HG03135 (cell line): Measurements from ENCODE around the gene SMARCC1.
"Not testable (repeated sequence)": the region's sequence is repeated elsewhere in the genome, so short reads cannot be mapped to it uniquely, and the experiment has no call there.

Experiments
- ATAC-seq: cut with Tn5 transposase; IDR thresholded peaks from one replicate; pipeline ENCODE4 v1.9.1; 2021; ENCODE audit warnings: mild to moderate bottlenecking, moderate library complexity; ENCODE audit not compliant: unreplicated experiment

SMARCC1 gene

DNA sequence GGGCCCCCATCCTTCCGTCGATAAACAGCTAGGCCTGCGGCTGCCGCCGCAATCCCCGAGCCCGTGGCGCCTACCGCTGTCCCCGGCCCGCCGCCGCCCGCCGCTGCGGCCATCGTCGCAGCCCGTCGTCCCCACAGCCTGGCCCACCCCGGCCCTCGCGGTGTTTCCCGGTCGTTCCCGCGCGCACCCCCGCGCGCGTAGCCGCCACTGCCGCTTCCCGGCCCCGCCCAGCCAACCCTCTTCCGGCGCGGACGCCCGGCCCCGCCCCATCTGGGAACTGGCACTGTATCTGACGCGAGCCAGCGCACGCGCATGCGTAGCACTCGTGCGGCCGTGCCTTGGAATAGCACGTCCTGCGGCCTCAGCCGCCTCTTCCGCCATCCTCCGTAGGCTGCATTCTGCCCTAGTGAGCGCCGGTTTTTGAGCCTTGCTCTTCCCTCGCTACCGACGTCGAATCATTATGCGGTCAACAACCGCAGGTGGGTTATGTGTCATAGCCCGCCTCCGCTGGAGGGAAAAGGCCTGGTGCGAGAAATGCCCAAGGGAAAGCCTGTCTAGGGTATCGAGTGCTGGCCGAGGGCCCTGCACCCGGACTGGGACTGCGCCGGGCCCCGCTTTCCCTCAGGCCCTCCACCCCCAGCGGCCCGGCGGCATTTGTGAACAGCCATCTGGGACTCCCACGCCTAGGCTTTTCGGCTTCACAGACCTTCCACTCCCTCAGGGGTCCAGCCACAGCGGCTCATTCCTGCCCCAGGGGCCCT is at the start of gene SMARCC1:
Gene SMARCC1 (minus strand): TSS at position 209 of the 761 bp plus-strand sequence. CDS start 96 bp downstream, at position 113.
- ATAC-seq: peak; percentile 79

DNA sequence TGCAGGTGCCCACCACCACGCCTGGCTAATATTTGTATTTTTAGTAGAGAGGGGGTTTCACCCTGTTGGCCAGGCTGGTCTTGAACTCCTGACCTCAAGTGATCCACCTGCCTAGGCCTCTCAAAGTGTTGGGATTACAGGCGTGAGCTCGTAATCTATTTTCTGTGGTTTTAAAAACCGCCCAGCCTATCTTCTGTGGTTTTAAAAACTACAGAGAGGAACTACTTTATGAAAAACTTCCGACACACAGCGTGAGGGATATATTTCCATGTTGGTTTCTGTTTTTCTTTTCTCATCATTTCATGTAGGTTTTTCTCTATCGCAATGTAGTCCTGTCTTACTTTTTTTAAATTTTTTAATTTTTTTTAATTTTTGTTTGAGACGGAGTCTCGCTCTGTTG is 47.8 kb upstream of the SMARCC1 start:
- ATAC-seq: not testable (repeated sequence)

DNA sequence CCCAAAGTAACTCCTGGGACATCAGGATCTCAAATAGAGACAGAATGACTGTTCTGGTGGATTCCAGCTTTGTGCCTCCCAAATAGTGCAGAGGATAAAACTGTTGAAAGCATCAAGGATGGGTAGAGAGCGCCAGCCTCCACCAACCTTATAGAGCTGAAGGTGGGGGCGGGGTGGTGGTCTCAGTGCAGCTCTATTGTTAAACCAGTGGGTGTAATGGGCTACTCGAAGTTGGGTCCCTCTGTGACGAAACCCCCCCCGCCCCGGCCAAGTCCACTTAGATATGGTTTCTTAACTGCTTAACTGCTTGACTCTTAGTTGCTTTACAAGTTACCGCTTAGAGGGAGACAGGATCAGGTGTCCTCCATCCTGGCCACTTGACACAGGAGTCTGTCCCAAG is 43.9 kb upstream of the SMARCC1 start:
- no peak for ATAC-seq

DNA sequence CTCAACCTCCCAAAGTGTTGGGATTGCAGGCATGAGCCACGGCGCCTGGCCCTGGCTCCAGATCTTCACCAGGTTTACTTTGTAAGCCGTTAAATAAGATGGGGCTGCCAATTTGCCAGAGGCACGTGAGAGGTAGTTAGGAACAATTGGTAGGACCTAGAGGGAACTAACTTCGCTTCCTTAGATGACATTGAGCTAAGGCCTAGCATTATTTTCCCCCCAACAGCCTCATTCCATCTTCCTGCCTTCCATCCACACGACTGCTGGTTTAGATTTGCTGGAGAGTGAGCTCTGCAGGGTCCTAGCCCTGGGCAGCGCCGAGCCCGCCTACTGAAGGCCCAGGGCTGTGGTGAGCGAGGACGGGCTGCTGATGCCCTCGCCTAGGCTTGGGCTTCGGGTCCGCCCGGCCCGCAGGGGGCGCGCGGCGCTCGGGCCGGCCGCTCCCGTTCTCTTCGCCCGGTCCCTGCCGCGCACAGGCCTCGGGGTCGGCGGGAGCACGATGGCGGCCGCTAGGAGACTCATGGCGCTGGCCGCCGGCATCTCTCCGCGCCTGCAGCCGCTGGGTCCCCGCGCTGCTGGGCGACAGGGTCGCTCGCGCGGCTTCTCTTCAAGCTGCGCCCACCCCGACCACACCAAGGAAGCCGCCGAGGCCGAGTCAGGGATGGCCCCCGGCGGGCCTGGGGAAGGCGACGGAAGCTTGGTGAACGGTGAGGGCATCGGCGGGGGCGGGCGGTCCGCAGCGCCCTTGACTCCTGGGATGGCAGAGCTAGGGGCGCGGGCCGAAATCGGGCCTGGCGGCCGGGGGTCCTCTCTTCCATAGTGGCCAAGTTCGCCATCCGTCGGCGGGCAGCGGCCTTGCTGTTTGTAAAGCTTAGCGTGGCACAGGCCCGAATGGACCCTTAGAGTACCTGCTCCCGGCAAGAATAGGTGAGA is 43.1 kb upstream of the SMARCC1 start:
- ATAC-seq: peak; percentile 88

DNA sequence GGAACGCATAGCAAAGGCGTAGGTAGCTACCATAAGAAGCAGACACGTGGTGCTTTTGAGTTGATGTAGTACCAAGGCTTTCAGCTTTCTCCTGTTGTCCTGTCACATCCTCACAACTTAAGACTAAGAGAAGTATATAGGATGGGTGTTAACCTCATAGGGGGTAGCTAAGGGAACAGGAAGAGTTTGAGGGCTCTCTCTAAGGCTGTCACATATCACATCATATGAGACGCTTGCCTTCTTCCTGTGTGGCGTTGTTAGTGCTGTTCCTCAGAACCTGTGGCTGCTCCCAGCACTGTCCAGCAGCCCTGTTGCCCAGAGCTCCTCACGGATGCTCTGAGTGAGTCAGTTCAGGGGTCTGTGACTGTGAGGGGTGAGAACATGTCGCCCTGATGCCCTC is 35.9 kb upstream of the SMARCC1 start:
- ATAC-seq: no peak

DNA sequence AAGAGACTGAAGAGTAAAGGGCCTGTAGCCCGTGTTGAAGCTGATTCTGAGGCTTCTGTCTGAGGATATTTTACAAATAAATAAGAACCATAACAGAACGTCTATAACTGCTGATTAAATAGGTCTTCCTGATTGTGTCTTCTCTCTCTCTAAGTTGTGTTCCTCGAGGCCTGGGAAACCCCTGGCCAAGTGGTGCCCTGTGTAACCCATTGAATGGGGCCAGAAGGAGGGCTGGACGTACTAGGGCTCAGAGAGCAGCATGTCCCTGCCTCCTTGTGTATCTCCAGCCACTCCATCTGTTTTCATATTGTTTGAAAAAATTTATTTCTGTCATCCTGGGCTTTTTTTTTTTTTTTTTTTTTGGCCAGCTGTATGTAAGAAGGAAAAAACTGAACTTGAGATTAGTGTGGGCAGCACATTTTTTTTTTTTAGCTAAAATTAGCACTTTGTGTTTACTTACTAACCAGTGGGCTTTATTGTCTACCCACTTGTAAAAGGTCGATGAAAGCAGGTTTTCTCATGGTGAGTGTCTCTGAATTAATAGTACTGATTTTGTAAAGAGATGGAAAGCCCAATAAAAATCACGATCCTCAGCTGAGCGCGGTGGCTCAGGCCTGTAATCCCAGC is 32.0 kb upstream of the SMARCC1 start:
- ATAC-seq: no peak

DNA sequence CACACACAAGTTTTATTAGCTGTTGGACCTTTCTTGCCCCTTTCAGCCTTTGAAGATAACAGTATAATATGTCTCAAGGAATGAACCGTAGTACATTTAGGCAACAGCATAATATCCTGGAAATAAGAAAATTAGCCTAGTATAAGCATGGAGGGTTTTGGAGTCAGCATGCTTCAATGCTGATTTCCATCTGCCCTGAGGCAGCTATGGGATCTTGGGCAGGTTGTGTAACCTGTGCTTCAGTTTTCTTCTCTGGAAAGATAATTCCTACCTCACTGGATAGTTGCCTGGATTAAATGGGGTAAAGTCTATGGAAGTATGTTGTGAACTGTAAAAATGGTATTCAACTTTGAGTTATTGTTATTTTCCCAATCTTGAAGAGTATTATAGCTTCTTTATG is 22.9 kb upstream of the SMARCC1 start:
- no peak for ATAC-seq

DNA sequence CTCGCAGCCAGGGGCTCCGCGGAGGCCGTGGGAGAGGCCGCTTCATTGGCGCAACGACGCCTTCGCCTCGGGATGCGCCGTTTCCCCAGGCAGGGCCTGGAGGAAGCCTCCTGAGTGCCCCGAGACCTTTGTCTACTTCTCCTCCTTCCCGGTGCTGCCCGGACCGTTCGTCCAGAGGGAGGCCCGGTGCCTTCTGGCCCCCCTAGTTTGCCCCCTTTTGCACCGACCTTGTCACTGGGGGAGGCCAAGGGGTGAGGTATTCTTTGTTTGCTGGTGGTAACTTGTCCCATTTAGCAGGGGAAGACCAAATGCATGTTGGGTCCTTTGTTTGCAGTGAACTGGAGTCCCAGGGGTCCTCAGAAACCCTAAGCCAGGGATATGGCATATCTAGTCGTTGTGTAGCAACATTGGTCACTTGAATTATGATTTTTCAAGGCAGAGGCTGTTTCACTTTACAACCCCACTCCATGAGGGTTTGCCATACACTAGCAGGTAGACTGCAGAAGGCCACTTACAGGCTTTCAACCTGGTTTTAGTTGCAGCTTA is 21.9 kb upstream of the SMARCC1 start:
- ATAC-seq: peak; percentile 8

DNA sequence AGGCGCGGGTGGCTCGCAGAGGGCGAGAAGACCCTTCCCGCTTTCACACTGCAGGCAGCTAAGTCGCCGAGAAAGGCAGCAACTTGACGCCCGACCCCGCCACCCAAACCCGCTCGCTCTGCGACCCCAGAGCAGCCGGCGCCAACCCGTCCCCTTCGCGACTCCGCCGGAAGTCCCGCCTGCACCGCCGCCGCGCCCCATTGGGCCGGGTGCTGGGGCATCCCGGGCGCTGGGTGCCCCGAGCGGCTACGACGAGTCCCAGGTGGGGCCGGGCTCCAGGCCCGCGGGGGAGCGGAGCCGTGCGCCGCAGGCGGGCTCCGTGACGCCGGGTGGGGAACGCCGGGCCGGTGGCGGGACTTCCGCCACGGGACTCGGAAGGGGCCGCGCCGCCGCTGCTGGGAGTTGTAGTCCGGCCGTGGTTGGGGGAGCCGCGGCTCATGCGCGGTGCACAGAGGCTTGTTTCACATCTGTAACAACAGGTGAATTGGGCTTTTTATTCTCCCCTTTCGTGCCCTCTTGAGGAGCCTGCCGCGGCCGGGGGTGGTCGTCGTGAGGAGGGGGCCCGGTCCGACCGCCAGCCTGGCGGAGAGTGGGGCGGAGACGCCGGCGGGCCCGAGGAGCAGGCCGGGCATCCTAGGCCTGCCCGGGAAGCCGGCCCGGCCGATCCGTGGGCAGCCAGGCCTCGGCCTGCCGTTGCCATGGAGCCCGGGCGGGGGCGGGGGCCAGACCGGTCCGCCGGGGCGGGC is 21.2 kb upstream of the SMARCC1 start, which contains the start of gene DHX30:
Gene DHX30 (plus strand): TSS at position 405 of the 746 bp plus-strand sequence. CDS start 7,546 bp downstream, outside the sequence.
- peak; percentile 79 for ATAC-seq

DNA sequence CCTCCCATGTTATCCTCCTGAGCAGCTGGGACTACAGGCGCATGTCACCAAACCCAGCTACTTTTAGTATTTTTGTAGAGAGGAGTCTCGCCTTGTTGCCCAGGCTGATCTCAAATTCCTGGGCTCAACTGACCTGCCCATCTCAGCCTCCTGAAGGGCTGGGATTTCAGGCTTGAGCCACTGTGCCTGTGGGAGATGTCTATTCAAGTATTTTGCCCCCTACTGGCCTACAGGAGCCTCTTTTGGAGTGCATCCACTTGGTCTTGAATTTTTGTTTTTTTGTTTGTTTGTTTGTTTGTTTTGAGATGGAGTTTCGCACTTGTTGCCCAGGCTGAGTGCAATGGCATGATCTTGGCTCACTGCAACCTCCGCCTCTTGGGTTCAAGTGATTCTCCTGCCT is 18.0 kb upstream of the SMARCC1 start:
- ATAC-seq: no peak

DNA sequence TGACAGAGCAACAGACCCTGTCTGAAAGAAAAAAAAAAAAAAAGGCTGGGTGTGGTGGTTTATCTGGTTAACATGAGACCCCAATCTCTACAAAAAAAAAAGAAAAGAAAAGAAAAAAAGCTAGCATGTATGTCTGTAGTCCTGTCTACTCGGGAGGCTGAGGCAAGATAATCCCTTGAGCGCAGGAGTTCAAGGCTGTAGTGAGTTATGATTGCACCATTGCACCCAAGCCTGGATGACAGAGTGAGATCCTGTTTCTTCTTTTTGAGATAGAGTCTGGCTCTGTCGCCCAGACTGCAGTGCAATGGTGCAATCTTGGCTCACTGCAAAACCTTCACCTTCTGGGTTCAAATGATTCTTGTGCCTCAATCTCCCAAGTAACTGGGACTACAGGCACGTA is 12.9 kb upstream of the SMARCC1 start:
- ATAC-seq: no peak

DNA sequence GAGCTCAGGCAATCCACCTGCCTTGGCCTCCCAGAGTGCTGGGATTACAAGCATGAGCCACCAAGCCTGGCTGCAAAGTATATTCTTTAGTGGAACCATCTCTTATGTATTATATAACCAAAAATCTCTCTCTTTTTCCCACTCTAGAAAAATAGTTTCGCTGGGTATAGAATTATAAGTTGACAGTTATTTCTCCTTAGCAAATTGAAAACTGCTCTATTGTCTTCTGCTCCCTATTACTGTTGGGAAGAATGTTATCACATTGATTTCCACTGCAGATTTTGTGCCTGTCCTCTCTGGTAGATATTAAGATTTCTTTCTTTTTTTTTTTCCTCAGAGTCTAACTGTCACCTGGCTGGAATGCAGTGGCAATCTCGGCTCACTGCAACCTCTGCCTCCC is 11.0 kb upstream of the SMARCC1 start:
- no peak for ATAC-seq

DNA sequence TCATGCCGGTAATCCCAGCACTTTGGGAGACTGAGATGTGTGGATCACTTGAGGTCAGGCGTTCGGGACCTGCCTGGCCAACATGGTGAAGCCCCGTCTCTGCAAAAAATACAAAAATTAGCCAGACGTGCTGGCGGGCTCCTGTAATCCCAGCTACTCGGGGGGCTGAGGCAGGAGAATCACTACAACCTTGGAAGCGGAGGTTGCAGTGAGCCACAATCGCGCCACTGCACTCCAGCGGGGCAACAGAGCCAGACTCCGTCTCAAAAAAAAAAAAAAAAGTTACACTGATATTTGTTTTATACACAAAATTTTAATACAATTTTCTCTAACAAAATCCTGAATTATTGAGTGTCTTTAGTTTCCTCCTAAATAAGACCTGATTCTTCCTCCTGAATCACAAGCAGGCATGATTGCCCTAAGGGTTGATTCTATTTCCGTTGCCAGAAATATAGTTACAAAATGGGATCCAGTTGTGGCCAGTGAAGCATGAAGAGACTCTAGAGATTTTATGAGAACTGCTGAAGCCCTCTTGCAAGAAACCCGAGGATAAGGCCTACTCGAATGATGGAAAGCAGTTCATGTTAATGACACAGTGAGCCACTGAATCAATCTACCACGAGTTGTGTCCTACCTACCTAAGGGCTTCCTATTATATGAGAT is 9.6 kb upstream of the SMARCC1 start:
- no peak for ATAC-seq

DNA sequence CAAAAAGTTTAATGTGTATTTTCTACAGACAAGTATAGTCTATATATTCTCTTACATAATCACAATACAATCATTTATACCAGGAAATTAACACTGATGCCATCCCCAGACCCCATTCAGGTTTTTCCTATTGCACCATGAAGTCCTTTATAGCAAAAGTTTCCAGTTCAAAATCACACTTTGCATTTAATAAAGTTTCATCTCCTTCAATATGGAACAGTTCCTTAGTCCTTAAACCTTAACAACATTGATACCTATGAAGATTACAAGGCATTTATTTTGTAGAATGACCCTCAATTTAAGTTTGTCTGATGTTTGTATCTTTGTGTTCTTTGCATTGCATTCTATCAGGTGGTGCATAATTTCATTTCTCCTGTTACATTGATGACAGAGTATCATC is 2.0 kb upstream of the SMARCC1 start:
- no peak for ATAC-seq

DNA sequence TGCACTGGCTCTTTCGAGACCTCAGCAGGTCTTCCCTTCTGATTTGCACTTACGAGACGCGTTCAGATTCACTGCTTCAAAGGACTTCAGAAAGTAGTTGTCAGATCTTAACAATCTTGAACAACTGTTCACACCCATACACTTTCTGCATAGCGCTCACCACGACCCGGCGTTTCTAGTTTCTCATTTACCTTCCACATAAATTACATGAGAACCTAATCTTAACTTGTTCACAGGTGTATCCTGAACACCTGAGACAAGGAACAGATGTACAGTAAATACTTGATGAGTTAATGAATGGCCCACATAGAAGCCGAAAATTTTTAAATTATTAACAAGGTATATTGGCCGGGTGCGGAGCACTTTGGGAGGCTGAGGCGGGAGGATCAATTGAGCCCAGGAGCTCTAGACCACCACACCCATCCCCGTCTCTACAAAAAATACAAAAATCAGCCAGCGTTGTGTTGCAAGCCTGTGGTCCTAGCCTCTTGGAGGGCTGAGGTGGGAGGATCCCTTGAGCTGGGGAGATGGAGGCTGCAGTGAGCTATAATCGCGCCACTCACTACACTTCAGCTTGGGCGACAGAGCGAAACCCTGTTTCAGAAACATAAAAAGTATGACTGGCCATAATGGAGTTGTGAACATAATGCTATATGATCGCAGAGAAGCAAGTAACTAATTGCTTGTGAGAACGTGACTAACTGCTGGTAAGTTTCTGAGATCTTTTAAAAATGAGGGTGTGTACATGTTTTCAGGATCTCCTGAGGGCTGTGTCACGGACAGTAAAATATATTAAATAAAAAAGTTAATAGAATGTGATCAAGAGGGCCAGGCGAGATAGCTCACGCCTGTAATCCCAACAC is 984 bp upstream of the SMARCC1 start:
- peak; percentile 0 for ATAC-seq

DNA sequence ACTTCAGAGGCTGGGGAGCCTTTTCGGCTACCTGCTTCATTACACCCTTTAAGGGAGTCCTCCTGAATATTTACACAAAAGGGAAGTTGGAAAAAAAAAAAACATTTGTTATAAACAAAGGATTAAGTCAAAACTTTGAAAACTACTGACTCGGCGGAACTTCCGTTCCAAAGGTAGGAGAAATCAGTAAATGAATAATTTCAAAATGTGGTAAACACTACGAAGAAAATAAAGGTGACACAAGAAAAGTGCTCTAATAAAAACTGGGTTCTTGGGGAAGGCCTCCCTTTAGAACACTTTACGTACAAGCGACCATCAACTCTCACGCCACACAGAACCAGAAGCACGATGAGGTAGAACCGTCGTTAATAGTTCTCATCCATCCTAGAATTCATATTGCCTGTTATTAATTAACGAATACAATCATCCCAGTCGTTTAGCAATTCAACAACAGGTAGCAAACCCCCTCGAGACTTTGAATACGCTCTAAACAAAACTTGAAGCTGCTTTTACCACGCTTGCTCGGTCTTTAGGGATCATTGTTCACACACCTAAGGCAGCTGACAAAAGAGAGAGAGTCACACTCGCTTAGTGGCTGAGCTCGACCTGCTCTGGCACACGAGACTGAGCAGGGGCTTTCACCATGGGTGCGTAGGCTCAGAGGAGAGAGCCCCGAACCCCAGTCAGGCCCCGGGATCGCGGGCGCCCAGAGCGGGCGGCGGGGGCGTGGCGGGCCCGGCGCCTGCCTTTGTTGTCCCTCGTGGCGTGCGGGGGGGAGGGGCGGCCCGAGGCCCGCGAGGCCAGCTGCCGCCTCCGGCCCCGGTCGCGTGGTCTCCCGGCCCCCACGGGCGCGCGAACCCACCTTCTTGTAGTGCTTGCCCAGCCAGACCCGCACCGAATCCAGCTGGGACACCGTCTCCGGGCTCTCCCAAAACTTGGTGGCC is 680 bp downstream of the SMARCC1 start:
- ATAC-seq: peak; percentile 36

DNA sequence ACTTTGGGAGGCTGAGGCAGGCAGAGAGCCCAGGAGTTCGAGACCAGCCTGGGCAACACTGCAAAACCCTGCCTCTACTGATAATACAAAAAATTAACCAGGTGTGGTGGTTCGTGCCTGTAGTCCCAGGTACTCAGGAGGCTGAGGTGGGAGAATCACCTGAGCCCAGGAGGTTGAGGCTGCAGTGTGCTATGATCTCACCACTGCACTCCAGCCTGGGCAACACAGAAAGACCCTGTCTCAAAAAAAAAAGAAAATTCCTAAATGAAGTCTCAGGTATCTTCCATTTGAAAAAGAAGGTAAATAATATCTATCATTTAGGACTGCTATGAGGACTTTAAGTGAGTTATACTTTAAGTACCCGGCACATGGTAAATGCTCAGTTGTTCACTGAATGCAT is 2.9 kb downstream of the SMARCC1 start:
- no peak for ATAC-seq

DNA sequence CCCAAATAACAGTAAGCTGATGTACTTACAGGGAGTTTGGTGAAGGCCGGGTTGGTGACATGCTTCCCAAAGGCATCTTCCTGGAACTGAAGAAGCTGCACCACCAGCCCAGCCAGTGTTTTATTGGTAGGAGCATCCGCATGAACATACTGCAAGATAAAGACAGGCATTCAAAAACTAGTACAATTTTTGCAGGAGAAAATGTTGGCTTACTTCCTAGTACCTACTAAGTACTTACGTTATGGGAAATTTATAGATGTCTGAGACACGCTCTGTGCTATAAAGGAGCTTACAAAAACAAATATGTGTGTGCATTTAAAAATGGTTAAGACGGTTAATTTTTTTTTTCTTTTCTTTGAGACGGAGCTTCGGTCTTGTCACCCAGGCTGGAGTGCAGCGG is 8.9 kb downstream of the SMARCC1 start:
- ATAC-seq: no peak
